CD4-positive, alpha-beta T cell treated with Interferon gamma for 1 hour (primary cell): ENCODE results near the gene PRKAR2A.
"Not testable (repeated sequence)": the region's sequence is repeated elsewhere in the genome, so short reads cannot be mapped to it uniquely, and the experiment has no call there.

ENCODE experiments used
- DNase-seq: peaks from one replicate; pipeline ENCODE4 v3.0.0-alpha.2; 2020

The PRKAR2A gene

GRCh38 chr3:48776854-48777253, 70.8 kb downstream of the PRKAR2A start:
- no peak for DNase-seq

GRCh38 chr3:48770192-48770502, 77.5 kb downstream of the PRKAR2A start:
- no peak for DNase-seq

- DNase-seq: no peak
These were observed 82.3 kb downstream of the PRKAR2A start for GRCh38 chr3:48765376-48765775.

GRCh38 chr3:48762816-48763215, 84.9 kb downstream of the PRKAR2A start:
- no peak for DNase-seq

- DNase-seq: not testable (repeated sequence)
These were observed 87.6 kb downstream of the PRKAR2A start for GRCh38 chr3:48759991-48760540.

- DNase-seq: not testable (repeated sequence)
These were observed 88.1 kb downstream of the PRKAR2A start for GRCh38 chr3:48759531-48759930.

GRCh38 chr3:48759071-48759470, 88.6 kb downstream of the PRKAR2A start:
- DNase-seq: no peak

- no peak for DNase-seq
These were observed 91.0 kb downstream of the PRKAR2A start for GRCh38 chr3:48756640-48757039.

GRCh38 chr3:48750856-48751255, 96.8 kb downstream of the PRKAR2A start:
- DNase-seq: no peak

- peak; percentile 6 for DNase-seq
These were observed 98.9 kb downstream of the PRKAR2A start for GRCh38 chr3:48748754-48749153.

GRCh38 chr3:48747706-48748105, 100.0 kb downstream of the PRKAR2A start:
- no peak for DNase-seq

- no peak for DNase-seq
These were observed 100.6 kb downstream of the PRKAR2A start for GRCh38 chr3:48747015-48747615.

GRCh38 chr3:48743773-48744172, 103.9 kb downstream of the PRKAR2A start:
- DNase-seq: no peak

- DNase-seq: not testable (repeated sequence)
These were observed 106.4 kb downstream of the PRKAR2A start for GRCh38 chr3:48741226-48741625.

- peak; percentile 43 for DNase-seq
These were observed 107.5 kb downstream of the PRKAR2A start for GRCh38 chr3:48739955-48740823.

- DNase-seq: no peak
These were observed 108.1 kb downstream of the PRKAR2A start for GRCh38 chr3:48739617-48739954.

- DNase-seq: no peak
These were observed 108.6 kb downstream of the PRKAR2A start for GRCh38 chr3:48738926-48739616.

- no peak for DNase-seq
These were observed 109.5 kb downstream of the PRKAR2A start for GRCh38 chr3:48738144-48738536.

- not testable (repeated sequence) for DNase-seq
These were observed 112.5 kb downstream of the PRKAR2A start for GRCh38 chr3:48735075-48735767.

- not testable (repeated sequence) for DNase-seq
These were observed 113.1 kb downstream of the PRKAR2A start for GRCh38 chr3:48734541-48734940.

- DNase-seq: not testable (repeated sequence)
These were observed 113.7 kb downstream of the PRKAR2A start for GRCh38 chr3:48733752-48734518.

GRCh38 chr3:48727511-48727910, 120.2 kb downstream of the PRKAR2A start:
- no peak for DNase-seq
